ENCODE measurements around the gene TMEM116. TPM values are rescaled to one million over a fixed set of nuclear protein-coding genes. Genes with fewer than 3 reads are reported as not detected.

Gene TMEM116
- polyA plus RNA-seq, 1 donor, result 35.7 TPM

DNA sequence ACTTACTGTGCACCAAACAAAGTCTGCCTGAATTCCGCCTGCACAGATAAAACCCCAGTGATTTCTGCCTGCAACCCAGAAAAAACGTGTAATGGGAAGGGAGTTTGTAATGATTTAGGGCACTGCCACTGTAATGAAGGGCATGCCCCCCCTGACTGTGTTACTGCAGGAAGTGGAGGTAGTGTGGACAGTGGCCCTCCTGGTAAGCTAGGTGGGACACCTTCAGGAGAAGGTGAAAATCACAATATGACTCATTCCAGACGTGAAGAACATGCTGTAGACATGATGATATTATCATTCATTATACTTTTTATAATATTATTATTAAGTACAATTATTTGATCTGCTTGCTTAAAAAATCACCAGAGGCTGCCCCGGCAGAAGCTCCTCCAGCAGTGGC is 111.8 kb downstream of the TMEM116 start:
- DNase-seq, result no peak

DNA sequence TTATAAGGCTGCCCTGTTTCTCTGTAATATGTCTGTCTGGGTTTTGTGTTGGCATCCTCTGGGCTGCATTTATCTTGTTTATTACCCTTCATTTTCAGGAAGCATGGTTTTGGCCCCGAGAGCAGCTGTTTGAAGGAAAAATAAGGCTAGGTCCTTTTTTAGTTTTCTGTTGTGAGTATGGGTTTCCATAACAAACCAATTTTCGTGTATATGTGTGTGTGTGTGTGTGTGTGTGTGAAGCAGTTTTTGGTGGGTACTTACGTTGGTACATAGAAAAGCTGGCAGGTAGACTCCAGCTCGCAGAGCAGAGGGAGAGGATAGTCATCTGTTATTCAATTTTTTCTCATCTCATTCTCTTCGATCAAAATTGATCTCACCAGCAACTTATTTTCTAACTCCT is 118.4 kb downstream of the TMEM116 start:
- DNase-seq, result no peak

DNA sequence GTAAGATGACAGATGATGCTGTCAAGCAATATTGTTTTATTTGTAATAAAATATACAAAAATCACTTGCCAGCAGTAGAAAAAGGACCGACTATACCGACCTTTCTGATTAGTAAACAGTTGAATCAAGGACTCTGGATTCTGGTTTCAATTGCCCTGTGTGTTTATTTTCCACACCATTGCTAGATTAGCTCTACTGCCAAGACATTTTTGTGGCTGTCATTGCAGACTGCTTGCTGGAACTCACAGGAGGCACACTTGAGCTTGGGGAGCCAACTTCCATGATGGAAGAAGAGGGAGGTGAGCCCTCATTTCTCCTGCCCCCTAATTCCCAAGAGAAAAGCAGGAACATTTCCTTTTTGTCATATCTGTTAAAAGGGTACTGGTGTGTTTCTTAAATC is 119.7 kb downstream of the TMEM116 start:
- no peak for DNase-seq

DNA sequence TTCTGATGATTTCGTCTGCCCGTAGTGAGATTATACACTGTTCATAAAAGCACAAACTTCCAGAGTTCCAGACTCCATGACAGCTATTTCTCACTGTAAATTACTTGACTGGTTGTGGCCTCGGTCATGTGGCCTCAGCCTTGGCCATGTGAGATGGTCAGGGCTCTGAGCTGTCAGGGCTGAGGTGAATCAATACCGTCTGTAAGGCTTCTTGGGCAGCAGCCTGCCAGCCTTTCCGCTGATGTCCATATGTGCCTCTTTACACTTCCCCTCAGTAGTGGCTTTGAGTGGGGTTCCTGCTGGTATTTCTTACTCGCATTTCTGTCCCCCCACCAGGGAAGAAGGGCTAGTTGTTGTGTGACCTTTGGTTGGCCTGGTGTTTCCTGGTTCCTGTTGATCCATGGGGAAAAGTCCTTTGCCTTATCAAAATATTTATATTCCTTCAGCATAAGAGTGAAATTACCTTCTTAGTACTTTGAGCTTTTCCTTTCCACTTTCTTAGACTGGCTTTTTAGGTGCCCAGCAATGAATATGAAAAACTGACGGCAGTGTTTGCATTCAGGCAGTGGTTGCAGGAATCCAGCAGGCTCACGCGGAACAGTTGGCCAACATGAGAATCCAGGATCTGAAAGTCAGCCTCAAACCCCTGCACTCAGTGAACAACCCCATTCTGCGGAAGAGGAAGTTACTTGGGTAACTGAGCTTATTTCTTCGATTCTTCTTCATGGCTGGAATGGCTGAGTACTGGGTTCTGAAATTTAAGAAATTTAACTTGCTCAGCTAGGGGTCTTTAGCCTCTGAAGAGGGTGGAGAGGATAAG is 124.8 kb downstream of the TMEM116 start:
- no peak for DNase-seq

DNA sequence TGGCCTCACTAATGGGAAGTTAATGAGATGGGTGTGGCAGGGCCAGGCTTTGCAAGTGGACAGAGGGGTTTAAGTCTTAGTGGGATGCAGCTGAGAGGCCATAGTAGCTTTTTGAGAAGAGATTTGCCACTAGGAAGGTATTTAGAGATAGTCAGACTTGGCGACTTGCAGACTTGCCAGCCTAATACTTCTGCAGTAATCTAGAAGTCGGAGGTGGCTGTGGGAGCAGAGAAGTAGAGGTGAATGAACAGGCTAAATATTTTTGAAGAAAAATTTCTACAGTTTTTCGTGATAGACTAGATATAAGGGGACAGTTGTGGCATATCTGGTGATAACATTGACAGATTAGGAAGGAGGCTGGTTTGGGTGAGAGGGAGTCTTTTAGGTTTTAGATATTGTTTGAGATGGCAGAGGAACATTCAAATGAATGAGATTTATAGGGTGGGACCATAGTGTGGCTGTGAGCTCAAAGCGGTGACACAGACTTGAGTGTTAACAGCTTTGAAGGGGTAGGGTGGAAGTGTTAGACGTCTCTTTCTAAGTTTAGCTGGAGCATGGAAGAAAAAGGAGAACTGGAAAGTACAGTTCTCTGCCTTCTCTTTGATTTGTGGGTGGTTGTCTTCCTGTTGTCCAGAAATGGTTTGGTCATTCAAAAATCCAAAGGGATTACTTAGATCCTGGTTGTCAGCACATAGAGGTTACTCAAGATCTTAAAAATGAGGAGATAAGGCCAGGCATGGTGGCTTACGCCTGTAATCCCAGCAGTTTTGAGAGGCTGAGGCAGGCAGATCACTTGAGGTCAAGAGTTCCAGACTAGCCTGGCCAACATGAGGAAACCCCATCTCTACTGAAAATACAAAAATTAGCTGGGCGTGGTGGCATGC is 126.1 kb downstream of the TMEM116 start:
- no peak for DNase-seq

DNA sequence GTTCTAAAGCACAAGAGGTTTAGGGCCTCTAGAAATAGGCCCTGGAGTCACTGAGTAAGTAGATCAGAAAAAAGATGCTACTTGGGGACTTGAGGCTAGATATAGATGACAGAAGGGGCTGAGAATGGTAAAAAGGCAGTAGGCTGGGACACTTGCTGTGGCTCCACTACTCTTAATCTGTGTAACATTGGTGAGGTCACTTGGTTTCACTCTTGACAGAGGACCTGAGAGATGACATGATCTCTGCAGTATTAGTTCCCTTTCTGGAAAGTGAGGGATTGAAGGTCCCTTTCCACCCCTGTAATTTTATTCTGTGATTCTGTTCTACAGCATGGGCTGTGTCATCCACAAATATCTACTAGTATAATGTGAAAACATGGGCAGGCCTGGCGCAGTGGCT is 131.2 kb downstream of the TMEM116 start:
- no peak for DNase-seq

Other genes starting within 250 kb of the TMEM116 start
- gene ALDH2, start 246.2 kb downstream of the TMEM116 start, polyA plus RNA-seq (ENCODE audit: insufficient read length), result 91.9 TPM
- 68.8 TPM for gene MAPKAPK5, start 170.9 kb downstream of the TMEM116 start, polyA plus RNA-seq (ENCODE audit: insufficient read length)
- 151 TPM for gene ERP29, start 261 bp upstream of the TMEM116 start, polyA plus RNA-seq (ENCODE audit: insufficient read length)
- 32.0 TPM for gene NAA25, start 95.6 kb upstream of the TMEM116 start, polyA plus RNA-seq (ENCODE audit: insufficient read length)
- gene TRAFD1, start 112.4 kb upstream of the TMEM116 start, polyA plus RNA-seq (ENCODE audit: insufficient read length), result 41.0 TPM